Astrocyte (in vitro differentiated cells and primary cell): ENCODE measurements around the gene HOMER3.

Experiments used
- EZH2 ChIP-seq: IDR thresholded peaks from 2 replicates; pipeline ENCODE4 v1.6.1; 2012; ENCODE audit warnings: mild to moderate bottlenecking, low read length, inconsistent platforms; ENCODE audit not compliant: insufficient read depth
- TF ChIP-seq, protein P1 (sequence below): IDR thresholded peaks from 2 replicates; pipeline ENCODE4 v1.5.1; 2011; ENCODE audit warnings: low read depth, mild to moderate bottlenecking, inconsistent platforms, low read length, moderate library complexity; ENCODE audit not compliant: insufficient read depth

DNA sequence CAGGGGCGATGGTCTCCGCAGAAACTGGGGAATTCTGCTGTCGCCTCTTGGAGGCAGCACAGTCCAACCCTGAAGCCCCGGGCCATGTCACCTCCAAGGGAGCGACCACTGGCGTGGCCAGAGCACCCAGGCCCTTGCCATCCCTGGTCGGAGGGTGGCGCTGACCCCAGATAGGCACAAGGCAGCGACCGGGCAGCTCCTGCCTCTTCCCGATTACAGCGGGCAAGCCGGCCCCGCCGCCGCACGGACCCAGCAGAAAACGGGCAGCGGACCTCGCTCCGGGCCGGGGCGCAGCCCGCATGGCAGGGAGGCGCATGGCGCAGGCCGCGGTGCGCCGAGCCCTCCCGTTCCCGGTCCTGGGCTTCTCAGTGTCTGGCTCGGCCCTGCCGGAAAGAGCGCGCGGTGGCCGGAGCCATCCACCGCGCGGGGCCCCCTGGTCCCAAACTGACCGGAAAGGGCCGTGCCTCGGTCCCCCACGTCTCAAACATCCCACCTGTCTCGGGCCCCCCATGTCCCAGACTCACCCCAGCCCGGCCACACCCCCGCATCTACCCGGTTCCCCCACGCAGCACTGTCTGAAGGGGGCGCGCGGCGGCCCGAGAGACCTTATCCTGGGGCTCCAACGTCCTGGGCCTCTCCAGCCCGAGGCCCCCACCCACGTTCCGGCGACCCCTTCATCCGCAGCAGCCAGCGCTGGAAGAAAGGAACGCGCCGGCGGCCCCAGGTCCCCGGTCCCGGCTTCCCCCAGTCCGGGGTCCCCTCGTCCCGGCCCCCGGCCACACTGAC, 45.8 kb downstream of the HOMER3 start:
- TF ChIP-seq, protein P1, sequence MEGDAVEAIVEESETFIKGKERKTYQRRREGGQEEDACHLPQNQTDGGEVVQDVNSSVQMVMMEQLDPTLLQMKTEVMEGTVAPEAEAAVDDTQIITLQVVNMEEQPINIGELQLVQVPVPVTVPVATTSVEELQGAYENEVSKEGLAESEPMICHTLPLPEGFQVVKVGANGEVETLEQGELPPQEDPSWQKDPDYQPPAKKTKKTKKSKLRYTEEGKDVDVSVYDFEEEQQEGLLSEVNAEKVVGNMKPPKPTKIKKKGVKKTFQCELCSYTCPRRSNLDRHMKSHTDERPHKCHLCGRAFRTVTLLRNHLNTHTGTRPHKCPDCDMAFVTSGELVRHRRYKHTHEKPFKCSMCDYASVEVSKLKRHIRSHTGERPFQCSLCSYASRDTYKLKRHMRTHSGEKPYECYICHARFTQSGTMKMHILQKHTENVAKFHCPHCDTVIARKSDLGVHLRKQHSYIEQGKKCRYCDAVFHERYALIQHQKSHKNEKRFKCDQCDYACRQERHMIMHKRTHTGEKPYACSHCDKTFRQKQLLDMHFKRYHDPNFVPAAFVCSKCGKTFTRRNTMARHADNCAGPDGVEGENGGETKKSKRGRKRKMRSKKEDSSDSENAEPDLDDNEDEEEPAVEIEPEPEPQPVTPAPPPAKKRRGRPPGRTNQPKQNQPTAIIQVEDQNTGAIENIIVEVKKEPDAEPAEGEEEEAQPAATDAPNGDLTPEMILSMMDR: no peak
- TF ChIP-seq EZH2: peak; percentile 54
